Measurements from ENCODE around the gene MLIP. TPM values are rescaled to one million over a fixed set of nuclear protein-coding genes. Genes with fewer than 3 reads are reported as not detected.

Gene MLIP
- total RNA-seq, 1 experiment from 2014 or later = 0.59 TPM

- ATAC-seq (no peak), DNase-seq (ENCODE audit: low read depth, low spot score) (no peak)
- CTCF ChIA-PET = no interaction called here
- intact Hi-C loops (cut with micrococcal nuclease) = no loop called here
- Histone ChIP-seq H3K9ac (ENCODE audit: low read length) (no peak overlapping the region), H3K9me3 (ENCODE audit: control insufficient read depth in 1 of 2, insufficient read depth in 1 of 2, low read depth in 1 of 2, low read length in 2 of 2) (no peaks in the 10 kb centered on the region), H3K4me3 (replicated peaks in 1 of 2; ENCODE audit: low read depth in 1 of 2, low read length in 2 of 2) (no peak overlapping the region), H3K4me1 (ENCODE audit: control insufficient read depth in 1 of 2, insufficient read depth in 2 of 2, low read length in 2 of 2) (no peaks in the 10 kb centered on the region), H3K27ac (ENCODE audit: low read depth, low read length) (no peak overlapping the region), H3K9me2 (ENCODE audit: insufficient read depth) (no peaks in the 10 kb centered on the region), H3K27me3 (ENCODE audit: insufficient read depth, low read length) (no peaks in the 10 kb centered on the region), H3K79me2 (ENCODE audit: insufficient read depth, low read length) (no peaks in the 10 kb centered on the region), H4K20me1 (ENCODE audit: insufficient read depth) (no peaks in the 10 kb centered on the region), H3K4me2 (ENCODE audit: low read length) (no peak overlapping the region), H2AFZ (ENCODE audit: low read depth, low read length, poor library complexity, severe bottlenecking) (no peak overlapping the region), H3K36me3 (ENCODE audit: control insufficient read depth in 1 of 2, insufficient read depth in 2 of 2, low read length in 2 of 2) (no peaks in the 10 kb centered on the region)
- POLR2A ChIA-PET = no interaction called here
- RAD21 ChIA-PET (ENCODE audit: low non-redundant PET in 1 of 2, low total read pairs in 2 of 2, uncharacterized antibody in 2 of 2, unreplicated experiment in 2 of 2) = no interaction called here
- TF ChIP-seq TCF7L2 (IDR thresholded peaks at IDR 0.05; ENCODE audit: borderline replicate concordance, extremely low read depth, insufficient read depth, insufficient read length) (no peak), ATF3 (IDR thresholded peaks at IDR 0.05) (no peak)
- no TSS peak for BruUV-seq (replicated peaks)
Observed at GRCh38 chr6:54214286-54214685, 103.0 kb downstream of the MLIP start.

GRCh38 chr6:54216336-54216735 is 105.1 kb downstream of the MLIP start:
- Histone ChIP-seq H3K9ac (ENCODE audit: low read length) (no peak overlapping the region), H3K27ac (ENCODE audit: low read depth, low read length) (no peak overlapping the region), H3K4me1 (ENCODE audit: control insufficient read depth in 1 of 2, insufficient read depth in 2 of 2, low read length in 2 of 2) (no peaks in the 10 kb centered on the region), H2AFZ (ENCODE audit: low read depth, low read length, poor library complexity, severe bottlenecking) (no peak overlapping the region), H3K36me3 (ENCODE audit: control insufficient read depth in 1 of 2, insufficient read depth in 2 of 2, low read length in 2 of 2) (no peaks in the 10 kb centered on the region), H3K4me2 (ENCODE audit: low read length) (no peak overlapping the region), H3K9me3 (ENCODE audit: control insufficient read depth in 1 of 2, insufficient read depth in 1 of 2, low read depth in 1 of 2, low read length in 2 of 2) (no peaks in the 10 kb centered on the region), H3K79me2 (ENCODE audit: insufficient read depth, low read length) (no peaks in the 10 kb centered on the region), H3K9me2 (ENCODE audit: insufficient read depth) (no peaks in the 10 kb centered on the region), H4K20me1 (ENCODE audit: insufficient read depth) (no peaks in the 10 kb centered on the region), H3K27me3 (ENCODE audit: insufficient read depth, low read length) (no peaks in the 10 kb centered on the region), H3K4me3 (replicated peaks in 1 of 2; ENCODE audit: low read depth in 1 of 2, low read length in 2 of 2) (no peak overlapping the region)
- intact Hi-C loops (cut with micrococcal nuclease) = no loop called here
- DNase-seq (ENCODE audit: low read depth, low spot score) (no peak), ATAC-seq (no peak)
- ChIA-PET RAD21 (ENCODE audit: low non-redundant PET in 1 of 2, low total read pairs in 2 of 2, uncharacterized antibody in 2 of 2, unreplicated experiment in 2 of 2) (no interaction called here), POLR2A (no interaction called here), CTCF (interaction anchor here (1.5 kb wide), 1 partner anchor 28 kb away, joined by 3 read pairs; no protein-coding TSS in a partner anchor)
- TF ChIP-seq EZH2 (IDR thresholded peaks at IDR 0.05) (no peak), EZH2phosphoT487 (IDR thresholded peaks at IDR 0.05; ENCODE audit: borderline replicate concordance) (no peak), SP1 (IDR thresholded peaks at IDR 0.05; ENCODE audit: low read depth) (no peak), FOSL1 (IDR thresholded peaks at IDR 0.05; ENCODE audit: low read depth) (no peak), CBX3 (IDR thresholded peaks at IDR 0.05; ENCODE audit: low read depth) (no peak), RAD21 (IDR thresholded peaks at IDR 0.05; ENCODE audit: low read depth) (no peak), SIN3A (IDR thresholded peaks at IDR 0.05; ENCODE audit: low read depth) (no peak), EGR1 (IDR thresholded peaks at IDR 0.05; ENCODE audit: low read depth) (no peak), REST (IDR thresholded peaks at IDR 0.05; ENCODE audit: low read depth) (no peak), CEBPB (IDR thresholded peaks at IDR 0.05; ENCODE audit: low read depth) (no peak), ELF1 (IDR thresholded peaks at IDR 0.05; ENCODE audit: borderline replicate concordance, low read depth) (no peak), ATF3 (IDR thresholded peaks at IDR 0.05) (no peak), SRF (IDR thresholded peaks at IDR 0.05; ENCODE audit: low read depth) (no peak), JUND (IDR thresholded peaks at IDR 0.05) (no peak), YY1 (IDR thresholded peaks at IDR 0.05; ENCODE audit: extremely low read depth, insufficient replicate concordance, low read depth, low read length) (no peak), CTCF (IDR thresholded peaks at IDR 0.05 in 2 of 3, conservative IDR thresholded peaks at IDR 0.05 in 1 of 3; ENCODE audit: borderline replicate concordance in 1 of 3, insufficient read depth in 1 of 3, low read depth in 2 of 3, low read length in 2 of 3) (no peak)
- BruUV-seq (replicated peaks) = no TSS peak

Data from HCT116 (cell line).